Breast epithelium (tissue), 4 donors: ENCODE data around the gene MTCH2. TPM values are rescaled to one million over a fixed set of nuclear protein-coding genes. Genes with fewer than 3 reads are reported as not detected.

ENCODE experiments used
- DNase-seq, 2 donors: peaks; one replicate each; pipeline ENCODE4 v3.0.0-alpha.2; 2019; ENCODE audit warnings: low spot score in 2 of 2
- H3K27ac ChIP-seq, 2 donors: fragments of 200-600 bp; sonication (generic) in 1 of 2; one replicate each; pipeline ENCODE4 v1.5.1; 2016 to 2019; ENCODE audit warnings: mild to moderate bottlenecking in 1 of 2
- H3K27me3 ChIP-seq, 2 donors: fragments of 200-600 bp; sonication (generic) in 1 of 2; one replicate each; pipeline versions ENCODE4 v1.5.1 to v1.6.0; 2017 to 2019; ENCODE audit warnings: control low read depth in 1 of 2, mild to moderate bottlenecking in 1 of 2
- H3K36me3 ChIP-seq: fragments of 200-600 bp; one replicate; pipeline ENCODE4 v1.5.1; 2019
- H3K4me1 ChIP-seq, 2 donors: fragments of 200-600 bp; sonication (generic); one replicate each; pipeline ENCODE4 v1.5.1; 2016 to 2019; ENCODE audit warnings: control low read depth in 1 of 2
- H3K4me3 ChIP-seq, 3 donors: fragments of 200-600 bp; sonication (generic); 1 replicate in 2 of 3; 2 replicates in 1 of 3; pipeline ENCODE4 v1.5.1; 2016 to 2019; ENCODE audit warnings: mild to moderate bottlenecking in 3 of 3, moderate library complexity in 2 of 3
- H3K9me3 ChIP-seq, 2 donors: fragments of 200-600 bp; sonication (generic) in 1 of 2; one replicate each; pipeline ENCODE4 v1.5.1; 2016 to 2019; ENCODE audit warnings: control low read depth in 1 of 2
- CTCF ChIP-seq, 3 donors: fragments of 450-650 bp; IDR thresholded peaks; one replicate each; pipeline ENCODE4 v1.5.1; 2016 to 2017; ENCODE audit warnings: antibody characterized with exemption in 3 of 3, mild to moderate bottlenecking in 3 of 3, moderate library complexity in 3 of 3
- POLR2A ChIP-seq: fragments of 450-650 bp; IDR thresholded peaks from one replicate; pipeline ENCODE4 v1.6.1; 2016; ENCODE audit warnings: antibody characterized with exemption, mild to moderate bottlenecking, moderate library complexity
- POLR2AphosphoS5 ChIP-seq, 3 donors: sonication (generic); formaldehyde crosslinking; IDR thresholded peaks; one replicate each; pipeline ENCODE4 v1.6.1; 2017; ENCODE audit warnings: antibody characterized with exemption in 3 of 3
- intact Hi-C: fragments of 100-400 bp; cut with DNase I; formaldehyde crosslinking; loops from one replicate; pipeline ENCODE4 v1.15.1; 2023; ENCODE audit warnings: low total_unique reads
- total RNA-seq, 3 donors: library from RNA; depleted of rRNA; stranded (reverse); fragments of >200 nt; gene quantifications; one replicate each; pipeline ENCODE4 v1.1.0, GENCODE V29; 2016

Gene MTCH2
- total RNA-seq, 3 donors from 2014 or later: 38.7 to 47.5 (median 46.0) TPM

GRCh38 chr11:47587039-47587716 lies 55.2 kb downstream of the MTCH2 start:
- intact Hi-C loops: no loop called here
- Histone ChIP-seq H3K27me3 (no peaks in the 10 kb centered on the region), H3K27ac (peak overlapping the region in 1 of 2 donors; percentile 72), H3K4me1 (no peaks in the 10 kb centered on the region), H3K36me3 (no peaks in the 10 kb centered on the region), H3K9me3 (no peaks in the 10 kb centered on the region), H3K4me3 (peak overlapping the region in 1 of 3 donors; percentile 21)
- TF ChIP-seq POLR2A: no peak
- TF ChIP-seq CTCF (IDR thresholded peaks at IDR 0.05): no peak
- no peak for TF ChIP-seq POLR2AphosphoS5 (IDR thresholded peaks at IDR 0.05)
- DNase-seq: no peak

GRCh38 chr11:47586098-47586855 lies 56.1 kb downstream of the MTCH2 start, which contains the start of gene FAM180B:
FAM180B (plus strand) TSS chr11:47586678; CDS start chr11:47586769, 91 bp downstream.
- H3K4me1 ChIP-seq: no peaks in the 10 kb centered on the region
- peak within 1 kb of the TSS in 1 of 3 donors; percentile 21 for H3K4me3 ChIP-seq
- no peaks in the 10 kb centered on the region for H3K9me3 ChIP-seq
- TF ChIP-seq POLR2A (no peak), POLR2AphosphoS5 (IDR thresholded peaks at IDR 0.05) (no peak), CTCF (IDR thresholded peaks at IDR 0.05) (no peak)
- H3K27me3 ChIP-seq: no peaks in the 10 kb centered on the region
- intact Hi-C loops: no loop called here
- H3K27ac ChIP-seq: peak within 1 kb of the TSS in 1 of 2 donors; percentile 72
- no peak for DNase-seq
- no peaks in the 10 kb centered on the region for H3K36me3 ChIP-seq

GRCh38 chr11:47583844-47584243 lies 58.5 kb downstream of the MTCH2 start:
- no peak for DNase-seq
- intact Hi-C loops: no loop called here
- no peak overlapping the region for H3K4me3 ChIP-seq
- H3K27me3 ChIP-seq: no peaks in the 10 kb centered on the region
- no peaks in the 10 kb centered on the region for H3K36me3 ChIP-seq
- TF ChIP-seq CTCF (IDR thresholded peaks at IDR 0.05): no peak
- TF ChIP-seq POLR2AphosphoS5 (IDR thresholded peaks at IDR 0.05): no peak
- TF ChIP-seq POLR2A: no peak
- no peak overlapping the region for H3K27ac ChIP-seq
- H3K4me1 ChIP-seq: peaks cover 0 to 11% of the 10 kb centered on the region in 2 donors
- no peaks in the 10 kb centered on the region for H3K9me3 ChIP-seq

- Histone ChIP-seq H3K4me1 (peaks cover 0 to 28% of the 10 kb centered on the region in 2 donors), H3K27me3 (no peaks in the 10 kb centered on the region), H3K4me3 (peak within 1 kb of the TSS; percentile 76 to 98 (median 83)), H3K9me3 (no peaks in the 10 kb centered on the region), H3K36me3 (no peaks in the 10 kb centered on the region), H3K27ac (peak within 1 kb of the TSS; percentile 93 to 96)
- intact Hi-C loops: no loop called here
- peak; percentile 82 to 88 for DNase-seq
- peak in 1 of 3 donors; percentile 7 for TF ChIP-seq CTCF (IDR thresholded peaks at IDR 0.05)
- peak; percentile 93 to 98 (median 97) for TF ChIP-seq POLR2AphosphoS5 (IDR thresholded peaks at IDR 0.05)
- TF ChIP-seq POLR2A: peak; percentile 61
Observed at GRCh38 chr11:47578524-47579494, 63.5 kb downstream of the MTCH2 start, which contains the start of the genes KBTBD4 and NDUFS3. KBTBD4 (minus strand) TSS chr11:47578970; CDS start chr11:47578951, 19 bp downstream. NDUFS3 (plus strand) TSS chr11:47579074; CDS start chr11:47579092, 18 bp downstream.
